ENCODE results near the gene ZBTB4. TPM values are rescaled to one million over a fixed set of nuclear protein-coding genes. Genes with fewer than 3 reads are reported as not detected.

Gene ZBTB4
- polyA plus RNA-seq, 4 donors = 38.6 to 50.6 (median 44.2) TPM

- no peak for DNase-seq (ENCODE audit: low read depth in 4 of 4, low spot score in 2 of 4)
Measured at GRCh38 chr17:7444682-7445618, 34.5 kb downstream of the ZBTB4 start, which contains the start of gene CHRNB1. TSS of gene CHRNB1 (plus strand) at chr17:7445061. CDS start at chr17:7445128, 67 bp downstream.

- DNase-seq (ENCODE audit: low read depth in 4 of 4, low spot score in 2 of 4) = no peak
Measured at GRCh38 chr17:7443499-7444485, 35.6 kb downstream of the ZBTB4 start.

DNA sequence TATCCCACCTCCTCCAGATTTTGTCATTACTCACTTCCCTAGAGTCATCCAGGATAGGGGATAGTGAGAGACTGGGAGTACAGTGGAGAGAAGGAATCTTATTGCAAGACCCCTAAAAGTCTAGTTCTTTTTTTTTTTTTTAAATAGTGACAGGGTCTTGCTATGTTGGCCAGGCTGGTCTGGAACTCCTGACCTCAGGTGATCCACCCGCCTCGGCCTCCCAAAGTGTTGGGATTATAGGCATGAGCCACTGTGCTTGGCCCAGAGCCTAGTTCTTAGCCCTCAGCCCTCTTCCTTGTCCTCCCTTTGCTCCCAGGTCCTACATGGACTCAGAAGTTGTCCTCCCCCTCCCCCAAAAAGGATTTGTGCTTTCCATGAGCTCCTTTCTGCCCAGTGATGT is 37.3 kb downstream of the ZBTB4 start:
- no peak for DNase-seq (ENCODE audit: low read depth in 4 of 4, low spot score in 2 of 4)

- no peak for DNase-seq (ENCODE audit: low read depth in 4 of 4, low spot score in 2 of 4)
Measured at GRCh38 chr17:7441266-7441665, 38.2 kb downstream of the ZBTB4 start.

- peak in 1 of 4 donors; percentile 21 for DNase-seq (ENCODE audit: low read depth in 4 of 4, low spot score in 2 of 4)
Measured at GRCh38 chr17:7440834-7441195, 38.6 kb downstream of the ZBTB4 start.

DNA sequence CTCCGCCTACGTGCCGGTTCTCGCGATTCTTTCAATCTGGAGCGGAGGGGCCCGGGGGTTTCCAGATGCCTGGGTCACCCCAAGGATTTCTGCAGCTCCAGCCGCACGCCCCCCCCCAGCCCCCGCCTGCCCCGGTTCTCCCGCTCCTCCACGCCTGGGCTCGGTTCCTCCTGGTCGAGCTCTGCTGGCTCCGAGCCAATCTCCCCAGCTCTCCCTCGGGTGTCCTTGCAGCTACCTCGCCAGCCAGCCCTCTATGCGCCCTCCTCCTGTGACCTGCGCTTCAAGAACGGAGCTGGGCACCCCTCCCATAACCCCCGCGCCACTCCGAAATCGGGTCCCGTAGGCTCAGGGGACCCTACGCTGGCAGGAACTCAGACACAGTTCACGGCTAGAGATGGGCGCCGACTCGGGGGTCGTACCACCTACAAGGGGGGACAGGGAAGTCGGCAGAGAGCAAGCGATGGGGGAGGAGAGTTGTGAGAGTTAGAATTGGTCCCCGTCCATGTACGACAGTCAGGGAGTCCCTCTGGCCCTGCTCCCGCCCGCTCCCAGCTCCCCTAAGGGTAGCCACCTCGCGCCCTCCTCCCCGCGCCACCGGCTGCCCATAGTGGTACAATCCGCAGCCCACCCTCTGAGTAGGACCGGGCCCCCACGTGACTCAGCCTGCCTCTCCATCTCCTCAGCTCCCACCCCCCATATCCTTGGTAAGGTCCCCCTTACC is 39.2 kb downstream of the ZBTB4 start:
- peak in 2 of 4 donors; percentile 47 to 51 for DNase-seq (ENCODE audit: low read depth in 4 of 4, low spot score in 2 of 4)

- DNase-seq (ENCODE audit: low read depth in 4 of 4, low spot score in 2 of 4) = no peak
Measured at GRCh38 chr17:7439462-7440112, 39.8 kb downstream of the ZBTB4 start, which contains the start of gene FGF11. TSS of gene FGF11 (plus strand) at chr17:7439512. CDS start at chr17:7439621, 109 bp downstream.

GRCh38 chr17:7438656-7439460 is 40.6 kb downstream of the ZBTB4 start:
- no peak for DNase-seq (ENCODE audit: low read depth in 4 of 4, low spot score in 2 of 4)

GRCh38 chr17:7437950-7438614 is 41.3 kb downstream of the ZBTB4 start:
- DNase-seq (ENCODE audit: low read depth in 4 of 4, low spot score in 2 of 4) = peak in 2 of 4 donors; percentile 28 to 42

DNA sequence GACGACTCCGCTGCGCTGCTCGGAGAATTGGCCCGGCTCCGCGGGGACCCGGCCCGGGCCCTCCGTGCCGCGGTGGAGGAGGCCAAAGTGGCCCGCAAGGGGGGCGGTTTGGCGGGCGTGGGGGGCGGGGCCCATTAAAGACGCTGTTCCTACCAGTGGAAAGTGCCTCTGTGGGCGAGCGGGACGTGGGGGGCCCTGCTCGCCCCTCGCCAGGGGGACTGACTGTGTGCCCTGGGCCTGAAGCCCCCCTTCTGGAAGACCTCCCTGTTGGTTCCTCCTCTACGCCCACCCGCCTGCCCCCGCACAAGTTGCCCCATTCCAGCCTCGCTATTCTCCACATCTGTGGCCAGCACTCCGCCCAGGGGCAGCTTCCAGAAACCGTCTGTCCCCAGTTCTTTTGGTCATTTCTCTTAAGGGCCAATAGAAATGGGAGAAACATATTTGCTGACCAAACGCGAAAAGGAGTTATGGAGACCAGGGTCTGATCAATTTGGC is 42.0 kb downstream of the ZBTB4 start:
- no peak for DNase-seq (ENCODE audit: low read depth in 4 of 4, low spot score in 2 of 4)

DNA sequence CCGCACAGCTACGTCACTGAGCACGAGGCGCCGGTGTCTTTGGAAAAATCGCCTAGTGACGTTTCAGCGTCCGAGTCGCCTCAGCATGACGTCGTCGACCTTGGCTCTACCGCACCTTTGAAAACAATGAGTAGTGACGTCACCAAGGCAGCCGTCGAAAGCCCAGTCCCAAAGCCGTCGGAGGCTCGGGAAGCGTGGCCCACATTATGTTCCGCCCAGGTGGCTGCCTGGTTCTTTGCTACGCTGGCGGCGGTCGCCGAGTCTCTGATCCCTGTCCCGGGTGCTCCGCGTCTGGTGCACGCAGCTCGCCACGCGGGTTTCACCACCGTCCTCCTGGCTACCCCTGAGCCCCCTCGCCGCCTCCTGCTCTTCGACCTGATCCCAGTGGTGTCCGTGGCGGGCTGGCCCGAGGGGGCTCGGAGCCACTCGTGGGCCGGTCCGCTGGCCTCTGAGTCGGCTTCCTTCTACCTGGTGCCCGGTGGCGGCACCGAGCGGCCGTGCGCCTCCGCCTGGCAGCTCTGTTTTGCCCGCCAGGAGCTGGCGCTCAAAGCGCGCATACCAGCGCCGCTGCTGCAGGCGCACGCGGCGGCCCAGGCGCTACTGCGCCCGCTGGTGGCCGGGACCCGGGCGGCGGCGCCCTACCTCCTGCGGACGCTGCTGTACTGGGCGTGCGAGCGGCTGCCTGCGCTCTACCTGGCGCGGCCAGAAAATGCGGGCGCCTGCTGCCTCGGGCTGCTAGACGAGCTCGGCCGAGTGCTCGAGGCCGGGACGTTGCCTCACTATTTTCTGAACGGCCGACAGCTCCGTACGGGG is 42.7 kb downstream of the ZBTB4 start:
- peak in 2 of 4 donors; percentile 66 to 73 for DNase-seq (ENCODE audit: low read depth in 4 of 4, low spot score in 2 of 4)

DNA sequence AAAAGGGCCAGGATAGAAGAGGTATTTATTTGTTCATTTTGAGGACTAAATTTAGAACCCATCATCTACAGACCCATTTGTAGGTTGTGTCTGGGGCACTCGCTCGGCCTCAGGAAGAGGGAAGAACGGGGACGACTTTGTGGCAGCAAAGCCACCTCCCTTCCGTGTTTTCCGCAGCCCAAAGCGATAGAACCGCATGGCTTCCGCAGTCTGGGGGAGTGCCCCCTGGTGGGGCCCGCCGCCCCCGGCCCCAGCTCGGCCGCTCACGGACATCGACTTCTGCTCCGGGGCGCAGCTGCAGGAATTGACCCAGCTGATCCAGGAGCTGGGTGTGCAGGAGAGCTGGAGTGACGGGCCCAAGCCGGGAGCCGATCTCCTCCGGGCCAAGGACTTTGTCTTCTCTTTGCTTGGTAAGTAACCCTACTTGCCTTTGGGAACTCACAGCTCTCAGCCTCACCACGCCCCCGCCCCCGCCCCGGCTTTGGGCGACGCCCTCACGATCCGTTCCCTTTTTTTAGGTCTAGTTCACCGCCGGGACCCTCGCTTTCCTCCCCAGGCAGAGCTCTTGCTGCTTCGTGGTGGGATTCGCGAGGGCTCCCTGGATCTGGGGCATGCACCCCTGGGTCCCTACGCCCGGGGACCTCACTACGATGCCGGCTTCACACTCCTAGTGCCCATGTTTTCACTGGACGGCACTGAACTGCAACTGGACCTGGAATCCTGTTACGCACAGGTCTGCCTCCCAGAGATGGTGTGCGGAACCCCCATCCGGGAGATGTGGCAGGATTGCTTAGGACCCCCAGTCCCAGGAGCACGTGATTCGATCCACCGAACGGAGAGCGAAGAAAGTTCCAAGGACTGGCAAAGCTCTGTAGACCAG is 43.5 kb downstream of the ZBTB4 start:
- DNase-seq (ENCODE audit: low read depth in 4 of 4, low spot score in 2 of 4) = peak in 1 of 4 donors; percentile 21

DNA sequence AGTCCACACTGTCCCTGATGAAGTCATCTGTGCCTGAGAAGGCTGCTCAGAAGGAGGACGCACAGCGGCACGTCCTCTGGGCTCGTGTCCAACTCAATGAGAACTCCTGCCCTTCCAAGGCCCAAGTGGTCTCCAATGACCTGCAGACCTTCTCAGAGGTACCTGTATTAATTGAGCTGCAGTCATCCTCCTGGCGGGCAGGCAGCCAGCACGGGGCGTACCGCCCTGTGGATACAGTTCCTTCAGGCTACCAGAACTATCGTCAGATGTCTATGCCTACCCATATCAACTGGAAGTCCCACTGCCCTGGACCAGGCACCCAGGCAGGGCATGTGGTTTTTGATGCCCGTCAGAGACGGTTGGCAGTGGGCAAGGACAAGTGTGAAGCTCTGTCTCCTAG is 47.1 kb downstream of the ZBTB4 start:
- no peak for DNase-seq (ENCODE audit: low read depth in 4 of 4, low spot score in 2 of 4)

GRCh38 chr17:7431231-7431630 is 48.2 kb downstream of the ZBTB4 start:
- no peak for DNase-seq (ENCODE audit: low read depth in 4 of 4, low spot score in 2 of 4)

GRCh38 chr17:7429722-7430121 is 49.7 kb downstream of the ZBTB4 start:
- no peak for DNase-seq (ENCODE audit: low read depth in 4 of 4, low spot score in 2 of 4)

- DNase-seq (ENCODE audit: low read depth in 4 of 4, low spot score in 2 of 4) = no peak
Measured at GRCh38 chr17:7428557-7428956, 50.9 kb downstream of the ZBTB4 start, which contains the start of gene SPEM3. TSS of gene SPEM3 (plus strand) at chr17:7428857. CDS start at chr17:7428903, 46 bp downstream.

Data from left renal cortex interstitium (tissue), 4 donors.